HG02884 (cell line): ENCODE measurements around the gene CAMTA1.

Experiments
- ATAC-seq: cut with Tn5 transposase; IDR thresholded peaks from one replicate; pipeline ENCODE4 v1.9.1; 2021; ENCODE audit warnings: mild to moderate bottlenecking, moderate library complexity; ENCODE audit not compliant: unreplicated experiment

Gene CAMTA1

DNA sequence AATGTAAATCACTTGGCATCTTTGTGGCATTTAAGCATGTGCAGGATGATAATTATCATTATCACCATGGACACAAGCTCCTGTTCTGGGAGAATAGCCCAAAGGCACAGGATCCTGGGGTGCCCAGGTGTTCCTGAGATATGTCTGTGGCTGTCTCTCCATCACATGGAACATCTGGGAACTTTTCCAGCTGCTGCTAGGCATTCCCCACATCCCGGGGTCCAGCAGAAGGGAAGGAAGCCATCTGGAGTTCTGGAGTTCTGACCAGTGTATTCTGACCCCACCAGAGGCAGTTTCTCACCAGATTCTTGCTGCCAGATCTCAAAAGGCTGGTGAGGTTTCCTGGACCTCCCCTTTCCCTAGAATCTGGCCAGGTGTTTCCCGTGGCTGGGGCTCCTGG, 726.1 kb downstream of the CAMTA1 start:
- no peak for ATAC-seq

DNA sequence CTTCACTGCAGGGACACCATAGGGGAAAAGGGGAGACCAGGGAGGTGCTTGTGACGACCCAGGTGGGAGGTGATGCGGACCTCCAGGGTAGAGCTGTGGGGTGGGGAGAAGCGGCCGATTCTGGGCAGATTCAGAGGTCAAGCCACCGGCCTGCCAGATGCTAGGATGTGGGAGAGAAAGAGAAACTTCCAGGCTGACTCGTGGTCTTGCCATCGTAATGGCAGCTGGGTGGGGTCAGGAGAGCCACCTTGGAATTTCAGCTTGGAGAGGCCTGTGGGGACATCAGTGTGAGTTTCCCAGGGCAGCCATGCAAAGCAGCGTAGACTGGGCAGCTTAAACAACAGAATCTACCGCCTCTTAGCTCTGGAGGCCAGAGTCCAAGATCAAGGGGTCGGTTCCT, 727.8 kb downstream of the CAMTA1 start:
- ATAC-seq: no peak

- no peak for ATAC-seq
These were observed 729.9 kb downstream of the CAMTA1 start for GRCh38 chr1:7515175-7515574.

DNA sequence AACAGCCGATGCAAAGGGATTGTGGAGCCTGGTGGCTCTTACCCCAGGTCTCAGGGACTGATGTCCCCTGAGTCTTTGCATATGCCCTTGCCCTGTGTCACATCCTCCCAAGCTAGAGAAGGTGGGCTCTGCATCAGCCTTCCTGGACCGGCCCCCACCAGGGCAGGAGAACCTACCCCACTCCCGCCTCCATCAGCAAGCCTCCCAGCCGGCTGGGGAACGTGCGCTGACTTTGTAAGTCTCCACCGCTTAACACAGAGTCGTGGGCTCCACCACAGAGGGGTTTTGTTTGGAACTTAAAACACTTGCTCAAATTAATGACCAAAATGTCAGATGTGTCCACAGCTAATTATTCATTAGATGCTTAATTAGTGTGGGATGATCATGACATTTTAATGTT, 730.6 kb downstream of the CAMTA1 start:
- ATAC-seq: no peak

GRCh38 chr1:7516341-7516740, 731.1 kb downstream of the CAMTA1 start:
- no peak for ATAC-seq

DNA sequence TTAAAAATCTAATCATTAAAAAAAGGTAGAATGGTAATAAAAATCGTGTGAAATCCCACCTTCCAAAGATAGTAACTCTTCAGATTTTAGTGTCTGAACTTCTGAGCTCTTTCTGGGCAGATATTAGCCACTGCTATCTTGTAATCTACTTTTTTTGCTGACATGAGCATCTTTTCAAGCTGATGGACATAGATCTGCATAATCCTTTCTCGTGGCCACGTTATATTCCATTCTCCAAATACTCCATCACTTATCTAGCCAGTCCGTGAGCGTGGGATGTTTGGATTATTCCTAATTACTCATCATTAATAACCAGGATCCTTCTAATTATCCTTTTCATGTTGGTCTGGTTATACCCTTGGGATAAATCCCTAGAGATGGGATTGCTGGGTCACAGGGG, 731.7 kb downstream of the CAMTA1 start:
- no peak for ATAC-seq

GRCh38 chr1:7517611-7518330, 732.5 kb downstream of the CAMTA1 start:
- no peak for ATAC-seq

- ATAC-seq: no peak
These were observed 733.2 kb downstream of the CAMTA1 start for GRCh38 chr1:7518411-7518810.

GRCh38 chr1:7519181-7519860, 734.1 kb downstream of the CAMTA1 start:
- ATAC-seq: no peak

DNA sequence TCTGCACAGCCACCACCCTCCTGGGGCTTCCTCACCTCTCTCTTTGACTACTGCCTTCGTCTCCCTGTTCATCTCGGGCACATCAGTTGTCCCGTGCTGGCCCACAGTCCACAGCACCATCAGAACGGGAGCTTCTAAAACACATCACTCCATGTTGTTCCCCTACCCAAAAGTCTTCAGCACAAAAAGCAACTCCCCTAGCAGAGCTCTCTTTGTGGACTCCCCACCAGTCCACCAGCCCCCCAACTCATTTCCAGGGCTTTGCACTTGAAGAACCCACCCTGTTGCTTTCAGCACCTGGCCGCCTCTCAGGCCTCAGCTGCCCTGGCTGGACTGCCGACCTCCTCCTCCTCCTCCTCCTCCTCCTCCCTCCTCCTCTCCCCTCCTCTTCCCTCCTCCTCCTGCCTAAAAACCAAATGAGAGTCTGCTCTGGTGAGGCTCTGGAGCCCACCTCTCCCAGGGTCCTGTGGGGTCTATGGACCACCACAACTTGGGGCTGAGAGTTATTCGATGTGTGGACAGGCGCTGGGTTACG, 734.7 kb downstream of the CAMTA1 start:
- no peak for ATAC-seq

DNA sequence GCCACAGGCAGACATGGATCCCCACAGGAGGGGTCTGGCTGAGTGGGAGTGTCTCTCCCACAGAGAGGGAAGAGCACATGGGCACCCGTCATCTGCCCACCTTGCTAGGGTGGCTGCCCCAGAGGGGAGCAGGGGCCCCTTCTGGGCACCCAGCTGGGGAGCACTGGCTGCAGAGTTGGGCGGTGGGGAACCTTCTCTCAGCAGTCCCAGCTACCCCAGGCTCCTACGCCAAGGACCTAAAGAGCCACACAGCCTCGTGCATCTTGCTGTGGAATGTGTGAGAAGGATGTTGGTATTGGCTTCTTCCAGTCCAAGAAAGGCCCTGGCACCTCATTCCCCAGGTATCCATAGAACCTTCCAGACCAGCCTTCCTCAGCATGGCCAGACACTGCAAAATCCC, 735.2 kb downstream of the CAMTA1 start:
- no peak for ATAC-seq

DNA sequence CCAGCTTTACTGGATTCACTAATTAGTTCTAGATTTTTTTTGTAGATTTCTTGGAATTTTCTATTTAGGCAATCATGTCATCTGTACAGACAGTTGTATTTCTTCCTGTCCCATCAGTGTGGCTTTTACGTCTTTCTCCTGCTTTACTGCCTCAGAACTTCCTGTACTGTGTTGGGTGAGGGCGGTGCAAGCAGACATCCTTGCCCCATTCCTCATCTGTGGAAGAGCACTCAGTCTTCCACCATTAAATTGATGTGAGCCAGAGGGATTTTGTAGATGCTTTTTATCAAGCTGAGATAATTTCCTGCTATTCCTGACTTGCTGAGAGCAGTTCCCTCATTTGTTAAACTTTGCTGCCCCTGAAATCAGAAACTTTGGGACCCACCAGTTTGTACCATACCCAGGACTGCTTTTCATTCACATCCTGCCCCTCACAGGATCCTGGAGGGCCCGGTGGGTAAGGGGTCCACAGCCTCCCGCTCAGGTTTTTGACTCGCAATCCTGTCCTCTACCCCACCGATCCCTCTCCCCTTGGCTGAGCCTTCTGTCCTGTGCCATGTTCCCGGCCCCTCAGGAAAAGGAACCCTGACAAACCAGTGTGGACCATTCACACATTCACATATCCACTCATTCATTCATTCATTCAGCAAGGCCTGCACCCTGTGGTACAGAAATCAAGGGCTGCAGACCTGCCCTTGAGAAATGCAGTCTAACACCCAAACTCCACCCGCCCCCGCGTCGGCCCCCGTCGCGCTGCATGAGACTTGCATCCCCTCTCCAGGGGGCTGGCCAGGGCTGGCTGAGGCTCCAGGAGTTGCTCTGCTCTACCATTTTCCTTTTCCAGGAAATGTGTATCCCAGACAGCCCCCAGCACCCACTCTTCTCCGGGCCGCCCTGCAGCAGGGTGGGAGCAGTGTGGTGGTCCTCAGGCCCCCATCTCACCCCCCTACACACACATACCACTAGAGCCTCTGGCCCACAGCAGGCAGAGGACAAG, 739.4 kb downstream of the CAMTA1 start:
- no peak for ATAC-seq

DNA sequence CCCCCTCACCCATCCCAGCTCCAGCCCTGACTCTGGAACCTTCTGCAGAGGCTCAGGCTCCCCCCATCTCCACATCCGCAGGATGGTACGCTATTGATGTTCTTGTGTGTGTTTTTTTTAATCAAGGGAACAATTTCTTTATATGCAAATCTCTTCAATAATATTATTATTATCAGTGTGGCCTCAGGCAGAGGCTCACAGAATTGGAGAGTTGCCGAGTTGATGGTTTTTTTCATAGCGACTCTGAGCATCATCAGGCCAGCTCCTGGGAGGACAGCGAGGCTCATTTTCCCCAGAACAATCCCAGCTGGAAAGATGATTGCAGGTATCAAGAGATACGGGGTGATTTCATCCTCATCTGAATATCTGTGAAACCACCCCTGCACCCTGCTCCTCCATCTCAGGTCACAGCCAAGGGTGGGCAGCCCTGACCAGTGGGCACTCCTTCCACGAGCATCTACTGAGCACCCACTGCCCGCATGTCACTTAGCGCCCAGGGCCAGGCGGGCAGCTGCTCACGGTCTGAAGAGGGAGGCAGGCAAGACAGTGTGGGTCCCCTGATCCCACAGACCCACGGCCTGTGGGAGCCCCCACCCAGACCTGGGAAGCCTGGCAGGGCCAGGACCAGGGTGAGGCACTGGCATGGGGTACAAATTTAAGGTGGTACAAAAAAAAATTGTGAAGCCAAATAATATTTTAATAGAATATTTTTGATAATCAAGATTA, 740.2 kb downstream of the CAMTA1 start:
- ATAC-seq: no peak

- ATAC-seq: no peak
These were observed 741.1 kb downstream of the CAMTA1 start for GRCh38 chr1:7526196-7526866.

- no peak for ATAC-seq
These were observed 741.8 kb downstream of the CAMTA1 start for GRCh38 chr1:7526867-7527732.

- ATAC-seq: no peak
These were observed 742.4 kb downstream of the CAMTA1 start for GRCh38 chr1:7527733-7528045.

DNA sequence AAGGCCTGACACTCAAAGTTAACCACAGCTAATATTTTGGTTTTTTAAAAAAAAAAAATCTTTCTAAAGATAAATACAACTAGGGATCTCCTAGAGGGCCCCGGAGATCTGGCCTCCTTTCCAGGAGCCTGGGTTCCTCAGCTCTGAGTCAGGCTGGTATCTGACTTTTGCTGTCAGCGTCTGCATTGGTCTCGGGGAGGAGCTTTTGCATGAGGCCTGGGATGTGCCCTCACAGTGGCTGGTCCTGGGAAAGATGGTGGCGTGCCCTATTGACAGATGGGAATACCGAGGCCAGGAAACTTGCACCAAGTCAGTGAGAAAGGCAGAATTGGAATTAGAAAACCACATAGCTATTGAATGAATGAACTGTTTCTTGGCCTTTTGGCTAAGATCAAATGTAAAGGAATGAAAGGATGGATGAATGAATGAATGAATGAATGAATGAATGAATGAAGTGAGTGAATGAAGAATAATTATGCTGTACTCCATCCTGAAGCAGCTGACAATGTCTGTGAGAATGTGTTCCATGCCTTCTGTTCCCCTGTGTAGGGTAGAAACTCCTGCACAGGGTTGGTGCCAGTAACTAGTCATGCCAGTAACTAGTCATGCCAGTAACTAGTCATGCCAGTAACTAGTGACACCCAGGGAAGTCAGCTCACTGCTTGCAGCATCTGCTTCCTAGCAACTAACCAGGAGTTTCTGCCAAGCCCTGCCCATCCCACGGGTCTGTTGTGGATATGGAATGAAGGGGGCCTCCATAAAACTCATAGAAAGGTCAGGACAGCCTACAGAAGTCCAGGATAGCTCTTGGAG, 743.3 kb downstream of the CAMTA1 start:
- no peak for ATAC-seq

DNA sequence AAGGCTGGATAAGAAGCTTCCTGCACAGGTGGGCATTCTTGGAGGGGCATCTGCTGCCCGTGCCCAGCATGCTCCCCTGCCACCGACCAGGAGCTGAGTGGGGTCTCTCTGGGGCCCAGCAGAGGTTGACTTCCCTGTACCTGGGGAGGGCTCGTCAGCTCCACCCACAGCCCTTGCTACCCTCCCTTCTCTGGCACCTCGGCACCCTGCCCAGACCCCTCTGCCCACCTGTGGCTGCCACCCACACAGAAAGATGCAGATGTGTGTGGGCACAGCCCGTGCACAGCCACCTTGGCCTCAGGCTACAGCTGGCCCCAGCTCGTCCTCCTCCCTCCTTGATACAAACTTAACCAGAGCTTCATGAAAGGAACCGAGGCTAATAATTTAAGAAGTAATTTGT, 744.7 kb downstream of the CAMTA1 start:
- no peak for ATAC-seq
